NCI-H748 (cell line): Measurements from ENCODE around the gene TC2N.
"Not testable (repeated sequence)": the region's sequence is repeated elsewhere in the genome, so short reads cannot be mapped to it uniquely, and the experiment has no call there.

Source experiments
- DNase-seq: peaks from one replicate; lab custom pipeline; 2025; ENCODE audit not compliant: unreplicated experiment; lab: John Stamatoyannopoulos, UW

TC2N gene

DNA sequence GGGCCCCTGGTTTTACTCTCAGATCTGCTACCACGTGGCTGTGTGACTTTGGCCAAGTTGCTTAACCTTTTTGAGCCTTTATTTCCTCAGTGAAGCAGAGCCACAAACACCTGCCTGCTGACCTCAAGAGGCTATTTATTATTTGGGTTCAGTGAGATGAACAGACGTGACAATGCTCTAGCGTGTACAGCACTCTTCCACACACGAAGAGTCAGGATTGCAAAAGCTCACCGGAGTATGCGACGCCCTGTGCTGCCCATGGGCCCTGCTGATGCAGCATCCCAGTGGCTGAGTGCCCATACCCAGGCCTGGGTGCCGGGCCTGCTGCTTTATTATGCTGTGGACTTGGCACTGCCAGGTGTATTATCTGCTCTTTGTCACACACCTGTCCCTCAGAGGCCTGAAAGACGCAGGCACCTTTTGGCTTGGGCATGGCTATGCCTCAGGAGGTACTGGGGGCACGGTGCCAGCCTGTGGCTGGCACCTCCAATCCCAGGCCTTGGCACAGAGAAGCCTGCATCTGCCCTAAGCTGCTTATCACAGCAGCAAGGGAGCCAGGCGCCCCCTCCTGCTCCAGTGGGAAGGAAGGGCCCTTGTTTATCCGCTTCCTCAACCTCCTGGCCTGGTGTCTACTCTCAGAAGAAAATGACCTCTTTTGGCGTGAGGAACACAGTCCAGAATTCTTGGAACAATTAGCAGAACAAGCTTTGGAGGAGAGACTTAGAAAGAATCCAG lies 22.3 kb upstream of the TC2N start:
- no peak for DNase-seq

DNA sequence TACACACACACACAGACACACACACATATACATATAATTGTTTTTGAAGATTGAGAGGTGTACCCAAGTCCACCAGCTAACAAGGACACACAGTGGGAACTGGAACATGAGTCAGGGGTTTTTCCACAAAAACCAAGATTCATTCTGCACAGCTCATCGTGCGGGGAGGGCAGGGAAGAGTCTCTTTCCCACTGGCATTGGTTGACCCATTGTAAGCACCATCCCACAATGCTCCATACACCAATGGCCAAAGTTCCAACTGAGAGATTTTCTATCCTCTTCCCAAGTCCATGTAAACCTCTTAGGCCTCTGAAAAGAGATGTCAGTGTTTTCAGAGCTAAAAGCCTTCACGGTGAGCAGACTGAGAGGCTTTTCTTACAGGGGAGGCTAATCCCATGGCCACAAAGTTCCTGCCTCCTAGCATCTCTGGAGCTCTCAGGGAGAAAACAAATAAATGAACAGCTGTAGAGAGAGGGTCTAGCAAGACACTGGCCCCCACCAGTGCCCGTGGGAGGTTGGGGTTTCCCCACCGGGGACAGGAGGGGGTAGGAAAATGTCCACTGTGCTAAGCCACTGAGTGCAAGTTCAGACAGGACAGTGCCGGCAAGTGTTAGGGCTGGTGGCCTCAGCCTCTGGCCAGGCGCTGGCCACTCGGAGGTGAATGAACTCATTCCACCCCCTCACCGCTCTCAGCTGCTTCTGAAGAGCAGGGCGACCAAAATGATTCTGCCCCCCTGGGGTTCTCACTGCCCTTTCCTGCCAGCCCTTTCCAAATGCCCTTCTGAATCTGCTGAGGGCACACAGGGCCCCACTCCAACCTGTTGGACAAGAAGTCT lies 21.5 kb upstream of the TC2N start:
- DNase-seq = no peak

DNA sequence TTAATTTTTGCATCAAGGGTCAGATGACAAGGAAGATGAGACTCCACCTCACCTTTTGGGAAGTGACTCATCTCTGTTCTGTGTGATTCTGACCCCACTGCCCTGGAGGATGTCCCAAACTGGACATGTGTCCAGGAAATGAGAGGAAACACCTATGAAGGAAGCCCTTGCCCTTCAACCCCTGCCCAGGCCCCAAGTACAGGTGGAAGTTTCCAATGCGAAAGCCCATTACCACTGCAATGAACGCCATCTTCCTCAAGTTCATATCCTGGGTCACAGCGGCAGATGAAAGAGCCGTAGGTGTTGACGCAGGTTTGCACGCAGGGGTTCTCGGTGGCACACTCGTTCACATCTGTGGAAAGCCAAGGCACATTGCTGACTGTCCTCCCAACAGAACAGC lies 19.6 kb upstream of the TC2N start:
- no peak for DNase-seq

- no peak for DNase-seq
Observed at GRCh38 chr14:91885839-91886238, 18.5 kb upstream of the TC2N start.

- DNase-seq = no peak
Observed at GRCh38 chr14:91885113-91885712, 17.9 kb upstream of the TC2N start.

DNA sequence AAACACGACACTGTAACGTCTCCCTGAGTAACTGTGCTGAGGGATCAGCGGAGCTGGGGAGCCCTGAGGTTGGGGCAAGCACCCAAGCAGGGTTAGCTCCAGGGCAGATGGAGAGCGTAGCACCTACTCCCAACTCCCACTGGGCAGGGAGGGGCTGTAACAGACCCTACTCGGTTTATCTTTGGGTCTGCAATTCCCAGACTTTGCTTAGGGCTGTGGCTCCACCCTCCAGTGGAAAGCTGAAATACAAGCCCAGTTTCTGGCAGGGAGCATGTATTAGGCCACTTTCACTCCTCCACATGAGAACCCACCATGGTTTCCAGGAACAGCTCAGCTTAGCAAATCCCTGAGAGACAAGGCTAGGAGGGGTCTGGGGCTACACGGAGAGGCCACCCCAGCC lies 17.3 kb upstream of the TC2N start:
- no peak for DNase-seq

GRCh38 chr14:91883753-91884152 lies 16.4 kb upstream of the TC2N start:
- DNase-seq = no peak

- no peak for DNase-seq
Observed at GRCh38 chr14:91882776-91883175, 15.4 kb upstream of the TC2N start.

DNA sequence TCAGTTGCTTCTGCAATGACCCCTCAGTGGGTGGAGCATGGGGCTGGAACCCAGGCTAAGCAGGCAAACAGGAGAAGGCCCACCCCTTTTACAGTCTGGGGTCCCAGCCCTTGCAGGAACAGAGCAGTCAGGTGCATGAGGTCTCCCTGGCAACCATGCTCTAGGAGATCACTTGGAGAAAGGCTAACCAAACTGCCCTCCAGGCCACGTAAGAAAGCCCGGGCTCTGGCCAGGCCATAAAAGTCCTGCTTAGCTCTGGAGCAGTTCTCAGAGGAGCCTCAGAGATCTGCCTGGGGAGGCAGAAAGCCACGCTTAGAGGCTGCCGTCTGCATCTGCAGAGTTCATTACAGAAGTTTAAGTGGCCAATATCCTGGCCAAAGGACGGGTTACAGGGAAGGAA lies 15.0 kb upstream of the TC2N start:
- no peak for DNase-seq

- DNase-seq = no peak
Observed at GRCh38 chr14:91879196-91879595, 11.9 kb upstream of the TC2N start.

DNA sequence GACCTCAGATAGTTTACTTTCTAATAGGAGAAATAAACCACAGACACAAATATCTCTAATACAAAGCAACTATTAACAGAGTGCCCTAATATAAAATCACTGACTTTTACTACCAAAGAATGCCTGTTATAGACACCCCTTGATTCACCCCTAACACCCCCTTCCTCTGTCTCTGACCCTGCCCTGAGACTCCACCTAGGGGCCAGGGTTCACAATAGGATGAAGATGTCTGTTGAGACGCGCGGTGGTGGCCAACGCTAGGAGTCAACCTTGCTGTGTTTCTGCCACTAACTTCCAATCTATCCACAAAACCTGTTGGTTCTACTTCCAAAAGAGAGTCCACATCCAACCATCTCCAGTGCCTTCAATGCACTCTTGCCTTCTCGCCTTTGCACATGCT lies 10.9 kb upstream of the TC2N start:
- no peak for DNase-seq

DNA sequence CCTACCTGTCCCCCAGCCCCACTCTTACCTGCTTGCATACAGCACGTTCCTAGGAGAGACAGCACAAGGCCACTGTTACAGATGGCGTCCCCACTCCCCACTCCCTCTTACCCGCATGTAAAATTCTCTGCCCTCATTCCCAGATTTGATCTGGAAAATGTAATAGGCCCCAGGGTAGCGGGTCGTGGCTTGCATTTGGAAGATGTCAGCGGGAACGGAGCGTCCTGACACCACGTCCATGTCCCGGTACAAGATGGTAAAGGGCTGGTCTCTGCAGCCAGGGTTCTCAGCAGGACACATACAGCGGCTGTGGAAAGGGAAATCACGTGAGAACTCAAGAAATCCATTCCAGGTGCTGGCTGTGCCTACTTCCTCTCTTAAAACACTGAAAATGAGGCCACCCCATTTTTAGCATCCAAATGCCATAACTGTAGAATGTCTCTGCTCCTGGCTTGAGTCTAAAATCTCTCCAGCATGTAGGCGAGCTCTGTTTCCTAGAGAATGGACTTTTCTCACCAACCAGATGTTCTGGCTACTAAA lies 10.1 kb upstream of the TC2N start:
- DNase-seq = no peak

GRCh38 chr14:91876492-91876891 lies 9.2 kb upstream of the TC2N start:
- no peak for DNase-seq

- peak; percentile 28 for DNase-seq
Observed at GRCh38 chr14:91875525-91876286, 8.4 kb upstream of the TC2N start.

- DNase-seq = no peak
Observed at GRCh38 chr14:91873471-91874415, 6.4 kb upstream of the TC2N start.

DNA sequence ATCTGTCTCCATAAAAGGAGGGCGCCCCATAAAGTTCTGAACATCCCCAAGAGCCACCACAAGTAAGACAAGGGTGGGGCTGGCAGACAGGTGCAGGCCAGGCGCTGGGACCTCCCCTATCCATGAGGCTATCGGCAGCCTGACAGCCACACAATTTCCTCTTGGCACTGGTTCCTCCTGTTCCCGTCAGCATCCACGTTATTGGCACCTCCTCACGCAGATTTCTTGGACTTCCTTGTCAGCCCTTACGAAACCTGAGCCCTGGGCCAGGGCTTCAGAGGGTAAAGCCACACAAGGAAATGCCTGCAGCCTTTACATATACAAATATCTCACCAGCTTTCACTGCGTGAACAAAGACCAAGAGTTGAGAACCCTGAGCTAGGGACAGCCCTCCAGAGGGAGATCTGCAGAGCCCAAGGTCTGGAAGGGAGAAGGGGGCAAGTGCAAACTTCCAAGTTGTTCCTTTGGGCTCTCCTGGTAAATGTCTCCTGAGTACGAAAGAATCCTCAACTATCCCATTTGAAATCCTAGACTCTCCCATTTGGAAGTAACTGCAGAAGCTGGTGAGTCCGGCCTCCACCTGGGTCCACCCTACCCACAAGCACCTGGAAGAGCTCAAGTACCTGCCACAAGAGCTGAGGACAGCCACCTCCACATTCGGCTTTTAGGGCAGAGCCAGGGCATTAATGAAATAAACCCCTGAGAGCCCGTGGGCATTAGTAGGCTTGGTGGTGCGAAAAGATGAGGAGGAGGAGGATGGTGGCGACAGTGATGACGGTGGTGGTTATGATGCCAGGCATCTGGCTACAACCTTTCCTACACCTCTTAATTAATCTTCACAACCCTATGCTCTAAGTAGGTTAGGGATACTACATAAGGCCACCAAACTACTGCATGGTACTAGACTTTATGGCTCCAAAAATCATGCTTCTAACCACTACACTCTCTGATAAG lies 5.5 kb upstream of the TC2N start:
- no peak for DNase-seq

GRCh38 chr14:91872011-91872501 lies 4.7 kb upstream of the TC2N start:
- DNase-seq = no peak

DNA sequence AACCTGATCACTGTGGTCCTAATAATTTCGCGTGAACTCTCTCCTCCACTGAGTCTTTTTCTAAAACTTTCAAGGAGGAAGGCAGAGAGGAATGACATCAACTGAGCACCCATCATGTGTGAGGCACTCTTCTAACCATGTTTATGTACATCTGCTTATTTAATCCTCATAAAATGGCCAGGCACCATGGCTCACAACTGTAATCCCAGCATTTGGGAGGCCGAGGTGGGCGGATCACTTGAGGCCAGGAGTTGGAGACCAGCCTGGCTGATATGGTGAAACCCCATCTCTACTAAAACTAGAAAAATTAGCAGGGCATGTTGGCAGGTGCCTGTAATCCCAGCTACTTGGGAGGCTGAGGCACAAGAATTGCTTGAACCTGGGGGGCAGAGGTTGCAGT lies 4.1 kb upstream of the TC2N start:
- DNase-seq = not testable (repeated sequence)

- DNase-seq = no peak
Observed at GRCh38 chr14:91870890-91871289, 3.6 kb upstream of the TC2N start.
